ENCODE results near the gene TRIM71.
"Not testable (repeated sequence)": the region's sequence is repeated elsewhere in the genome, so short reads cannot be mapped to it uniquely, and the experiment has no call there.

The TRIM71 gene

DNA sequence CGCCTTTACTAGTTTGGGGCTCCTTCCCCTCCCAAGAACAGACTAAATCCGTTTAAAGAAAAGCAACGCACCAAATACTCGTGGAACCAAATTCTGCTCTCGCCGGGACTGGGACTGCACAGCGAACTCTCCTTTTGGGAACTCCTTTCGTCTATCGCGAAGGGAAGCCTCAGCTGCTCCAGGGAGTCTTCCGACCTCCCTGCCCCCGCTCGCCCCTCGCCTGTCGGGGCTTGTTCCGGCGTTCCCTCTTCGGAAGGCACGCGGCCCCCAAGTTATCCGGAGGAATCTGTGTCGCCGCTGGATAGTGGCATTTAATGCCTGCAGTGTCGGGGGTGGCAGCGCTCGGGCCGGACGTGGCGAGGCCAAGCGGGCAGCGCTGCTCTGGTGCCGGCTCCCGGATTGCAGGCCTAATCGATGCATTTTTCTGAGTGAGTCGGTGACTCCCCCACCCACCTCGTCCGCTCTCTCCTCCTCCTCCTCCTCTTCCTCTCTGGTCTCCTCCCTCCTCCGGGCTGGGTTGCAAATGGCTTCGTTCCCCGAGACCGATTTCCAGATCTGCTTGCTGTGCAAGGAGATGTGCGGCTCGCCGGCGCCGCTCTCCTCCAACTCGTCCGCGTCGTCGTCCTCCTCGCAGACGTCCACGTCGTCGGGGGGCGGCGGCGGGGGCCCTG is at the start of gene TRIM71:
TRIM71 (plus strand) TSS at position 440 of the 671 bp plus-strand sequence; CDS start at position 524, 84 bp downstream.
- no peak for DNase-seq

DNA sequence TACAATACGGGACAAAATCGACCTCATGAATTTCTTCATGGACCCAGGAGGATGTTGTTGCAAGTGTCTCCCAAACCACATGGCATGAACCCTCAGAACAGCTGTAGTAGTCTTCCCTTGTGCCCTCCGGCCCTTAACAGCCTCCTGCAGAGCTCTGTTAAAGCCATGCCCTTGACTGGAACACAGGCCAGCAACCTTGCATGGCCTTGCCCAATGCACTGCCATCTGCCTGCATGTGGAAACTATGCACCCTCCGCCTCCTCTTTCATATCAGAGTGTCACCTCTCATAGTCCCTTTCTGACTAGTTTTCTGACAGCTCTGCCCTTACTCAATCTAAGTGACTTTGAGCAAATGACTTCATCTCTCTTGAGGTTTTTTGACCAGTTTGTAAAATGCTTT is 39.4 kb upstream of the TRIM71 start:
- DNase-seq: no peak

DNA sequence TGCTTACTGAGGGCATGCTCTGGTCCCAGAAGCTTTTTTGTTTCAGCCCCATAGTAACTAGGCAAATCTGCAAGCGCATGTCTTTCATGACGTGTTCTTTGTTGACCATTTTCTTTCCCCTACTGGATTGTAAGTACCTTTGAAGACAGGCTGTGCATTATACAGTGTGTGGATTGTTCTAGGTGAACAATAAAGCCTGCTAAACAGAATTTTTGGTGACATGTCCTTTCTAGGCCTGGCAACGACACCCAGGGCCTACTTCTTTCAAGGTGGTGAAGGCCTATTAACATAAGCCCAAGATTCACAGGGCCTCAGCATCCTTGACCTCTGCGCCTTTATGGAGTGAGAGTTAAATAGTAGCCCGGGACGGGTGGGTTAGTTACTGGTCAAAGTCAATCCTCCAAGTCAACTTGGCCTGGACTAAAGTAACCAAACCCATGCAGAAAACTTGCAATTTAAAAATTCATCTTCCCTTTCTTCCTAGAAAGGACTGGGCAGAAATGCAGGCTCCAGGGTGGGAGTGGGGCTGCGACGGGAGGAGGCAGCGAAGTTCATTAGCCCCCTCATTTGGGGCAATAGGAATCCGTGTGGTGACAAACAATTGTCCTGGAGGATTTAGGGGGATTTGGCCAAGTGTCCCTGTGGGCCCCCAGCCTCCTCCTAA is 37.6 kb upstream of the TRIM71 start:
- no peak for DNase-seq

DNA sequence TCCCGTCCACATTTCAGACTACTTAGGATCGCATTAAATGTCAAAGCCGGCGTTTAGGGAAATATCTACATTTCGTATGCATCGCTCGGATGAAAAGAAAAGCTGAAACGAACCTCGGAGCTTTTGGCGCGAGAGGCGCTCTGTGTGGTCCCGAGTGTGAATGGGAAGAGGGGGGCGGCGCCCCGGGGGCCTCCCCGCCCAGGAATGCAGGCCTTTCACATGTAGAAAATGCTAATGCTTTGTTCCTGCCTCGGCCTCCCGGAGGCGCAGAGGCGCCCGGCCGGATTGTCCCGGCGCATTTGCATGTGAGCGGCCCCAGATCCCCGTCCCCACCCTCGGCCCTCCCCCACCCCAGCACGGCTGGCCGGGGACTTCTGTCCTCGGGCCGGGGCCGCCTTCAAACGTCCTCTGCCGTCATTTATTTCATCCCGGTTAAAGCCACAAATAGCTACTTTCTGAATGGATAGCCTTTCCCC is 37.0 kb upstream of the TRIM71 start:
- peak; percentile 54 for DNase-seq

DNA sequence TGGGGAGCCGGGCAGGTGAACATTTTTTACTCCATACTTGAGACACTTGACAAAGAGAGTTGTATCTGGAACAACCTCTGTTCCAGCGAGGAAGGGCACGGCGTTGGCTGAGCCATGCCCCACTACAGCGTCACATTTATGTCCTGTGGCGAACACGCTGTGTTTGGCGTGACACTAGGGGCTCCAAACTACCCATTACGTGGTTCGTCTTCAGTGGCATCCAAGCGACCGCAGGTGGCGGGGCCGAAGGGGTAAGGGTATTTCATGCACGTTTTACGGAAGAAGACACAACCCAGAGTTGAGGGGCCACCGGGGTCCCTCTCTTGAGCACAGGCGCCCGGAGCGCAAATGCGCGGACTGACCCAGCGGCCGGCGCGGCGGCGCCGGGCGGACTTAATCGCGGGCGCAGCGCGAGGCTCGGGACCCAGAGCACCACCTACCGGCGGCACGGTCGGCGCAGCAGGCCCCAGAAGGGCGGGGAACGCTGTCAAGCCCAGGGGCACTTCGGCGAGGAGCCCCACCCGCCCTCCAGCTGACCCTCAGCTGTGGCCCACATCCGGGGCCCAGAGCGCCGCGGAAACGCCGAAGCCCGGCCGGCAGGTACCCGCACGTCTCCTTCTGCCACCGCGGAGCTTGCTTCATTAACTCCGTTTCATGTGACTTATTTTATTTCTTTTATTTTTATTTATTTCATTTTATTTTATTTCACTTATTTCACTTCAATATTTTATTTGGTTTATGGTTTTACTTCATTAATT is 36.4 kb upstream of the TRIM71 start:
- DNase-seq: peak; percentile 63

DNA sequence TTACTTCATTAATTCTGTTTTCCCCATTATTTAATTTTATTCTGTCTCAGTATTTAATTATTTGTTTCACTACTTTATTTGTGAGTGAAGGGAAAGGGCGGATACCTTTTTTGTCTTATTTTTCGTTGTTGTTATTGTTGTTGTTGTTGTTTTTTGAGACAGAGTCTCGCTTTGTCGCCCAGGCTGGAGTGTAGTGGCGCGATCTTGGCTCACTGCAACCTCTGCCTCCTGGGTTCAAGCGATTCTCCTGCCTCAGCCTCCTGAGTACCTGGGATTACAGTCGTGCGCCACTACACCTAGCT is 35.9 kb upstream of the TRIM71 start:
- DNase-seq: not testable (repeated sequence)

DNA sequence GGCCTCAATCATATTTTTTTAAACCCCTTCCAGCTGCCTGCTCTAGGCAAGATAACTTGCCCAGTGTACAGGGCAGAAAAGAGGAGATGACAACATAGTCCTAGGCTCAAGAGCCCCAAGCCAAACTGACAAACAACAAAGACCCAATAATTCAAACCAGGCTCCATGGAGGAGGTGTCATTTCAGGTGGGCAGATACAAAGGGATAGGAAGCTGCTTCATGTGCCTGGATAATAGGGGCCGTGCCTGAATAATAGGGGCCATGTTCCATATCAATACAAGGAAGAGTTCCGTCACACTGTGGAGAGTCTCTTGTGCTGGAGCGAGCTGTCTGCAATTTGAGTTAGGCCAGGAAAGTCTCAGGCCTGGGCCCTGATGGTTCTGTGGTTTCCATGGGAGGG is 35.4 kb upstream of the TRIM71 start:
- DNase-seq: no peak

DNA sequence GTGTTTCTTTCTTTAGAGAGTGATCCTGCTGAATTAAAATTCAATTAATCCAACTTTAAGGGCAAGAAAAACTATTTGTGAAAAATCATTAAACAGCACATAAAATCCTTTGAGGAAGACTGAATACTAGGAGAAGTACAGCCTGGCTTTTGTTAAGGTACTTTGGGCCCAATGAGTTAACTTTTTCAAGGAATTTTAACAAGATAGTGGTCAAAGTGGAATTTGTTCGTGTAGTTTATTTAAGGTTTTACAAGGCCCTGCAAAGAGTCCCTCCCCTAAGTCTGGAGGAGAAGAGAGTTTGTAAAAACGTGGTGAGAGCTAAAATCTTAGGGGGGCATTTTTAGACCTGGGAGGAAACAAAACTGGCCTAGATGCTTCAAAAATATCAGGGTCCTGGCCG is 26.0 kb upstream of the TRIM71 start:
- no peak for DNase-seq

DNA sequence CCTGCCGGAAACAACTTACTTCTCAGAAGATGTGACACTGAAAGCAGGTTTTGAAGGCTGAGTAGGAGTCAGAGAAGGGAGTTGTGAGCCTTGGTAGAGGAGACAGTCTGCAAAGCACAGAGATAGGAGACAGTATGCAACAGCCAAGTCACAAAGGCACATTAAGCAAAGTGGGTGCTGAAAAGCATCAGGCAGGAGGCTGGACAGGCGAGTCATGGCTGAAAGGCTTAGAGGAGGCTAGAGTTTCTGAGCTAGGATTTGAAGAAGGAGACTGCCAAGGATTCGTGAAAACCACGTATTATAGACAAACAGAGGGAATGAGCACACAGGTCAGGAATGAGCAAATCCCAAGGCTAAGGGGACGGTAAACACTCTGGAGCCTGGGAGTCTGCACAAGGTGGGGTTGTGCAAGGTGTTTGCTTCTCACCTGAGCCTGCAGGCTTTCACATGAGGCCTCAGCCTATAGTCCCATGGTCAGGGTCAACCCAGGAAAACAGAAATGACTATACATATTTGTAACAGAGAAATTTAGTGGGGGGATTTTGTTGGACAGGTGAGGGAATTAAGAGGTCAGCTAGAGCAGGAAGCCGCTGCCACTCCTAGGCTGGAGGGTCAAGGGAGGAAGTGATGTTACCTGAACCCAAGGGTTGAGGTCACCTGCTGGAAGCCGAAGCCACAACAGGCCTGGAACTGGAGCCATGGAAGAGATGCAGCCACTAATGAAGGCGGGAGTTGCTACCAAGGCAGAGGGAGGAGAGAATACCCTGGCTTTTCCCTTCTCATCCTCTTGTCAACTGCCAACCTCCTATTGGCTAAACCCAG is 23.1 kb upstream of the TRIM71 start:
- DNase-seq: peak; percentile 14

DNA sequence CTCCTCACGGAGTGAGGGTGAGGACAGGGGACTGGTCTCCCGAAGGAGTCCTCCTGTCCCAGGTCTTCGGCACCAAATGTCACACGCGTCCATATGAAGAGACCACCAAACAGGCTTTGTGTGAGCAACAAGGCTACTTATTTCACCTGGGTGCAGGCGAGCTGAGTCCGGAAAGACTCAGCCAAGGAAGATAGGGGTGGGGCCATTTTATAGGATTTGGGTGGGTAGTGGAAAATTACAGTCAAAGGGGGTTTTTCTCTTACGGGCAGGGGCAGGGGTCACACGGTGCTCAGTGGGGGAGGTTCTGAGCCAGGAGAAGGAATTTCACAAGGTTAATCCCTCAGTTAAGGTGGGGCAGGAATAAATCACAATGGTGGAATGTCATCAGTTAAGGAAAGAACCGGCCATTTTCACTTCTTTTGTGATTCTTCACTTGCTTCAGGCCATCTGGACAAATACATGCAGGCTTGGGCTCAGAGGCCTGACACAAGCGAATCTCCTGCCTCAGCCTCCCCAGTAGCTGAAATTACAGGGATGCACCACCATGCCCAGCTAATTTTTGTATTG is 21.3 kb upstream of the TRIM71 start:
- DNase-seq: not testable (repeated sequence)

DNA sequence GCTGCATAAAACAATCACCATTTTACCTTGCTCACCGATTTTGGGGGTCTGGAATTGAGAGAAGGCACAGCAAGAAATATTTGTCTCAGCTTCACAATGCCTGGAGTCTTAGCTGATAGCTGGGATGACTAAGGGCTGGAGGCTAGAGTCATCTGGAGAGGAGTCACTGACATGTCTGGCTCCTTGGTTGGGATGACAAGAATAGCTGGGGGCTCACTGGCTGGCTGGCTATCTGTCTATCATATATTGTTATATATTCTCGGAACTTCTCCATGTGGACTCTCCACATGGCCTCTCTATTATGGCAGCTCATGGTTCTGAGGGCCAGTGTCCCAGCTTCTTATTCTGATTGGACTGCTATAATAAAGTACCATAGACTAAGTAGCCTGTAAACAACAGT is 20.0 kb upstream of the TRIM71 start:
- no peak for DNase-seq

DNA sequence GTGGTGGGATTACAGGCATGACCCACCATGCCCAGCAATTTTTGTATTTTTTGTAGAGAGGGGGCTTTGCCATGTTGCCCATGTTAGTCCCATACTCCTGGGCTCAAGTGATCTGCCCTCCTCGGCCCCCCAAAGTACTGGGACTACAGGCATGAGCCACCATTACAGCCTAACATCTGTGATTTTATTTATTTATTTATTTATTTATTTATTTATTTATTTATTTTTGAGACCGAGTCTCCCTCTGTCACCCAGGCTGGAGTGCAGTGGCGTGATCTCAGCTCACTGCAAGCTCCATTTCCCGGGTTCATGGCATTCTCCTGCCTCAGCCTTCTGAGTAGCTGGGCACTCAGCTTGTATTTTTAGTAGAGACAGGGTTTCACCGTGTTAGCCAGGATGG is 16.4 kb upstream of the TRIM71 start:
- DNase-seq: not testable (repeated sequence)

DNA sequence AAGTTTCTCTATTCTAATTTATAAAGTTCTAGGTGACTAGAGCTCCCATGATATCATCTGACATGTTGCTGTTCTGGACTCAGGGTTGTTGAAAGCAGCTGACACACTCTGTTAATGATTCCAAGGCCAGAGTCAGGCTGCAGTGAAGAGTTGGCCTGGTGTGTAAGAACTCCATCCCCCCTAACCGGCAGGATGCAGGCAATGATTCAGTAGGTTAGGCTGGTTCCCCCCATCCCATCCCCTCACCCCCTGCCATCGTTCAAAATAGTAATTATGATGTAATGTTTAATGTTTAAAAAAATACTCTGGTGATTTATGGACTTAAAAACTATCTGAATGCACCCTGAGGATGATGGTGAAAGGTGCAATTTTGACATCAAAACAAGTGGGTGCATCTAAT is 4.6 kb upstream of the TRIM71 start:
- DNase-seq: no peak

DNA sequence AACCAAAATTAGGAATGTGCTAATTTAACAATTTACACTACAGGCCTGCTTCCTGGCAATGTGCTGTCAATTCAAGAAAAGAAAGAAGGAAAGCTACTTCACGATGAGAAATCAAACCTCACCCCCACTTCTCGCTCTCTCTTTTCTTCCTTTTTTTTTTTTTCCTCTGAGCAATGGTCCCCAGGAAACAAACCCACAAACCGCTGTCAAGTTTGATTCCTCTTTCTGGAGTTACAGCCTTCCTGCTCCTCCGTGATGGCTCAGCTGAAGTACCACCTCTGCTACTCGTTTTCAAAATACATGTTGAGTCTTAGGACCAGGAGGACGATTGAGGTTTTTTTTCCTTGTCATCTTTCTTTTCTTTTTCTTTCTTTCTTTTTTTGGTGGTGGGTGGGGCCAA is 3.4 kb upstream of the TRIM71 start:
- no peak for DNase-seq

DNA sequence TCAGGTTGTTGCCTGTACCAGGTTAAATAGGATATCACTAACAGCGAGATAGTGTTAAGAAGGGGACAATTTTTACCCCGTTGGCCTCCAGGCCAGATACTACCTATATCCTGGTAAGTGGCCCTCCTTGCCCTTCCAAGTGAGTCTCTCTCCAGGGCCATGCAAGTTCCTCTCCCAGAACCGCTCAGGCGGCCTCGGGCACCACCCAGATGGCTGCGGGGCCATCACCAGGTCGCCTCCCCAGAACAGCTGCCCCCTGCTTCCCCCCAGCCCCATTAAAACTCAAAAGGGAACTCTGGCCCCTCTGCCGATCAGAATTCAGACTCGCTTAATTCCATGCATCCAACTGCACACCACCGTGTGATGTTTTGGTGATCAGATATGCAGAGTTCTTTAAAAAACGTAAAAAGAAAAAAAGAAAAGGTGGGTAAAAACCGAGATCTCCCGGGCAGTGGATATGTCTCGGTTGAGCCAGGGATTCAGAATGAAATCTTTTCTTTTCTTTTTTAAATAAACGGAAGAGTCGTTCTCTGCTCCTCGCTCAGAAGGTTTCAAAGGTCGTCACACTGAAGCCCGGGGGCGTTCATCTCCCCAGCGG is 1.9 kb upstream of the TRIM71 start:
- no peak for DNase-seq

DNA sequence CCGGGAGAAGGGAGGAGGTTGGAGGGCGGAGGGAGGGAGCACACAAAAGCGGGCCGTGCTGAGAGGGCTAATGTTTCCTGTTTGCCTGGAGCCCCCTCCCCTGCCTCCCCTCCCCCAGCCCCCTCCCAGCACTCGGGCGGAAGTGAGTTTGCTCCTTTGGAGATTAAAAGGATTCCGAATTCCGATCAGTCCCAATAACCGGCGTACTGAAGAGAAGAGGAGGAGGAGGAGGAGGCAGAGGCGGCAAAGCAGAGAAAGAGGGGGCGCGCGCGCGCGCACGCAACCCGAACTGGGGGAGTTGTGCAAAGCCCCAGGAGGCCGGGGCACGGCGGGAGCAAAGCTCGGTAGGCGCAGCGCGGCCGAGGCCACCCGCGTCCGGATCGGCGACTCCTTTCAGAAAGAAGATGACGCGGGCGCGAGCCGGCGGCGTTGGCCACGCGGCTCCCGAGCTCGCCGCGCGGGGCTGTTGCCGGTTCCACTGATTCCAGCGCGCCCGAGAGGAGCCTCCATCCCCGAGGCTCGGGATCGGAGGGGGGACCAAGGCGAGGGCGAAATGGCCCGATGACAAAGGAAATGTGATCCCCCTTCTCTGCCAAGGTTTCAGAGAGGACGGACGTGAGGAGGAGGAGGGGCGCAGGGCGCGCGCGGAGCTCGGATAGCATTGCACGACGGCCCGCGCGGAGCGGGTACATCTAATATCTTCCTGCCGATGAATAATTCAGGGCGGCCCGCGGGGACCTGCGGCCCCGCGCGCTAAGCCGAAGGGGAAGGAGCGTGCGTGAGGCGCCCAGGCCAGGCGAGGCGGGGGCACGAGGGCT is 1.1 kb upstream of the TRIM71 start:
- DNase-seq: no peak

DNA sequence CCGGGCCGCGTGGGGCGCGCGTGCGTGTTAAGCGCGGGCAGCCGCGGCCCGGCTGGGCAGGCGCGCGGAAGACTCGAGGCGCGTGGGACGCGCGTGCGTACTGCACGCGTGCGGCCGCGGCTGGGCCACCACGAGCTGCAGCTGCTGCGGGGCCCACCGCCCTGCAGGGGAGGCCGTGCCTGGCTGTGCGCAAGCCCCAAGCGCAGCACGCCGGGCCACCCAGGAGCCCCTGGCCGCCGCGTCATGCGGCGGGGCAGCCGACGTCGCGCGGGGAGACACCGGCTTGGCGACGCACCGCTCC is 590 bp upstream of the TRIM71 start:
- DNase-seq: no peak

DNA sequence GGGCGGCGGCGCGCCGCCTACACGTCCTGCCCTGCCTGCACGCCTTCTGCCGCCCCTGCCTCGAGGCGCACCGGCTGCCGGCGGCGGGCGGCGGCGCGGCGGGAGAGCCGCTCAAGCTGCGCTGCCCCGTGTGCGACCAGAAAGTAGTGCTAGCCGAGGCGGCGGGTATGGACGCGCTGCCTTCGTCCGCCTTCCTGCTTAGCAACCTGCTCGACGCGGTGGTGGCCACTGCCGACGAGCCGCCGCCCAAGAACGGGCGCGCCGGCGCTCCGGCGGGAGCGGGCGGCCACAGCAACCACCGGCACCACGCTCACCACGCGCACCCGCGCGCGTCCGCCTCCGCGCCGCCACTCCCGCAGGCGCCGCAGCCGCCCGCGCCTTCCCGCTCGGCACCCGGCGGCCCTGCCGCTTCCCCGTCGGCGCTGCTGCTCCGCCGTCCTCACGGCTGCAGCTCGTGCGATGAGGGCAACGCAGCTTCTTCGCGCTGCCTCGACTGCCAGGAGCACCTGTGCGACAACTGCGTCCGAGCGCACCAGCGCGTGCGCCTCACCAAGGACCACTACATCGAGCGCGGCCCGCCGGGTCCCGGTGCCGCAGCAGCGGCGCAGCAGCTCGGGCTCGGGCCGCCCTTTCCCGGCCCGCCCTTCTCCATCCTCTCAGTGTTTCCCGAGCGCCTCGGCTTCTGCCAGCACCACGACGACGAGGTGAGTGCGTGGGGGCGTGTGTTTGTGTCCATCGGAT is 602 bp downstream of the TRIM71 start:
- DNase-seq: no peak

DNA sequence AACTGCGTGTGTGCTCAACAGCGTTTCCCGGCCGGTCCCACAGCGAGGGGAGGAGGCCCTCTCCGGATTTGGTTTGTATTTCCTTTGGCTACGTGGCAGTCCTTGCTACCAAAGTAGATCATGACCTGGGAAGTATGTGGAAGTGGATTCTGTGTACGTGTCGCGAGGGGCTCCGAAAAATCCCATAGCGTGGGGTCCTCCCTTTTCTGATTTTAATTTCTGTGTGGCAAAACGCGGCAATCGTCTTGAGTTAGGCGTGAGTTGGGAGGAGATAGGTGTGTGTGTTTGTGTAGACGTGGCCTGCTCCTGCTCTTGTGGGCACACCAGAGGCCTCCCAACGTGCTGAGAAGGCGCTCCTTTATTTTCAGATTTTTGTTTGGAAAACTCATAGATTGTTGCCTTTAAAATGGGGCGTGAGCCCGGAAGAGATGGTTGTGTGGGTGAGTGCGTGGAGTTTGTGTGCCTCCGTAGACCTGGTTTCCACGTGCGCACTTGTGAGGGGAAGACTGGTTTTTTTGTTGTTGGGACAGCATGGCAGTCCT is 1.2 kb downstream of the TRIM71 start:
- DNase-seq: no peak

DNA sequence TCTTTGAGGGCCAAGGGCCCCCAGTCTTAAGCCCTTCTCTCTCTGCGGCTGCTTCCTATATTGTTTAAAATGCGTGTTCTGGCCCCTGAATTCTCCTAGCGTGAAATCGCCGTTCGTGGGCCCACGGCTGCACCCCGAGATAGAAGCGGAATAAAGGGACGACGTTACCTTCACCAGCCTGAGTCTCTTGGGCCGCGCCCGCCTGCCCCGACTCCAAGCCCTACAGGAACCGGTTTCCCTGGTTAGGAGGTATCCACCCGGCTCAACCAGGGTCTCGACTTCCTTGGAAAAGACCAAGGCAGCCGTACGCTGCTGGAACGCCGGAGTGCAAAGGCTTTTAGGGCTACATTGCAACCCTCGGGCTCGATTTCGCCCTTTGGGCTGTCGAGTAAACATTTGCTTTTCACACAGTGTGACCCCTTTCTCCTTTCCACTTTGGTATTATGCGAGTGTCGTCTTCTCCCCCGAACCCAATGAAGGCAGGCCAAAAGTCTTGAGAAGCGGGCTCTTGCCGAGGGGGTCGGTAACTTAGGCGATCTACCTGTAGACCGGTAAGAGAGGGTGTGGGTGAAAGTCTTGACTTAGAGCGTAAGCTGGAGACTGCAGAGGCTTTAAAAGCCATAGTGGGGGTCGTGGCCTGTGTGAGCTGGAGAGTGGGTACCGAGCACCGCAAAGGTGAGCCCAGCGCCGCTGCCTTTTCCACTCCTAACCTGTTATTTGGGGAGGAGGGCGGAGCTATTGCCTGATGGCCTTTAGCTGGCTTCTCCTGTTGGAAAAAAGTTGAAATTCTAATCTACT is 2.0 kb downstream of the TRIM71 start:
- no peak for DNase-seq
